ENCODE results near the gene BCAR3.
"Not testable (repeated sequence)": the region's sequence is repeated elsewhere in the genome, so short reads cannot be mapped to it uniquely, and the experiment has no call there.

Gene BCAR3

GRCh38 chr1:93662481-93663207, 19.0 kb downstream of the BCAR3 start:
- peaks cover 17% of the 10 kb centered on the region for H3K4me1 ChIP-seq (ENCODE audit: control insufficient read depth, insufficient read depth, low read depth, low read length)
- WGBS, result 51% methylated on average over 7 of the region's 7 CpGs
- peak overlapping the region in 1 of 2 experiments; percentile 75 for H3K18ac ChIP-seq (ENCODE audit: low read depth in 1 of 2, low read length in 2 of 2)
- H2BK5ac ChIP-seq (ENCODE audit: low read depth, low read length, poor library complexity, severe bottlenecking), result no peak overlapping the region
- no peak overlapping the region for H2AFZ ChIP-seq (ENCODE audit: low read depth, low read length)
- no peak overlapping the region for H2BK12ac ChIP-seq (ENCODE audit: low read length in 2 of 2)
- peak overlapping the region; percentile 73 for H3K9ac ChIP-seq (ENCODE audit: low read length)
- peaks cover 12 to 51% of the 10 kb centered on the region in 2 experiments for H3K36me3 ChIP-seq (ENCODE audit: control insufficient read depth in 1 of 2, insufficient read depth in 2 of 2, low read depth in 1 of 2, low read length in 2 of 2)
- H4K8ac ChIP-seq (ENCODE audit: low read length), result peak overlapping the region; percentile 12
- peak overlapping the region in 1 of 2 experiments; percentile 54 for H3K4me3 ChIP-seq (ENCODE audit: insufficient read depth in 1 of 2, low read depth in 1 of 2, low read length in 2 of 2)
- no peak overlapping the region for H2BK15ac ChIP-seq (ENCODE audit: low read depth, poor library complexity, severe bottlenecking)
- H3K79me1 ChIP-seq (replicated peaks; ENCODE audit: low read length, poor library complexity, severe bottlenecking), result peaks cover 5% of the 10 kb centered on the region
- H4K91ac ChIP-seq (ENCODE audit: low read length), result no peak overlapping the region
- no peak overlapping the region for H3K4ac ChIP-seq (ENCODE audit: low read depth in 1 of 2, low read length in 2 of 2)
- no peak overlapping the region for H3K23ac ChIP-seq (ENCODE audit: low read length in 2 of 2)
- peak overlapping the region; percentile 95 for H2AK5ac ChIP-seq (ENCODE audit: low read length, severe bottlenecking)
- peak overlapping the region; percentile 81 for H2BK120ac ChIP-seq (ENCODE audit: low read depth, low read length)
- H3K4me2 ChIP-seq (ENCODE audit: low read length, poor library complexity, severe bottlenecking), result peak overlapping the region; percentile 61
- no peaks in the 10 kb centered on the region for H3K9me3 ChIP-seq (ENCODE audit: control insufficient read depth, low read length)
- no peaks in the 10 kb centered on the region for H3K27me3 ChIP-seq (ENCODE audit: control insufficient read depth in 1 of 2, insufficient read depth in 1 of 2, low read length in 2 of 2)
- H3K27ac ChIP-seq (ENCODE audit: low read length, poor library complexity, severe bottlenecking), result peak overlapping the region; percentile 95
- peak; percentile 56 for DNase-seq
- no peak overlapping the region for H3K14ac ChIP-seq (ENCODE audit: low read length in 2 of 2)

DNA sequence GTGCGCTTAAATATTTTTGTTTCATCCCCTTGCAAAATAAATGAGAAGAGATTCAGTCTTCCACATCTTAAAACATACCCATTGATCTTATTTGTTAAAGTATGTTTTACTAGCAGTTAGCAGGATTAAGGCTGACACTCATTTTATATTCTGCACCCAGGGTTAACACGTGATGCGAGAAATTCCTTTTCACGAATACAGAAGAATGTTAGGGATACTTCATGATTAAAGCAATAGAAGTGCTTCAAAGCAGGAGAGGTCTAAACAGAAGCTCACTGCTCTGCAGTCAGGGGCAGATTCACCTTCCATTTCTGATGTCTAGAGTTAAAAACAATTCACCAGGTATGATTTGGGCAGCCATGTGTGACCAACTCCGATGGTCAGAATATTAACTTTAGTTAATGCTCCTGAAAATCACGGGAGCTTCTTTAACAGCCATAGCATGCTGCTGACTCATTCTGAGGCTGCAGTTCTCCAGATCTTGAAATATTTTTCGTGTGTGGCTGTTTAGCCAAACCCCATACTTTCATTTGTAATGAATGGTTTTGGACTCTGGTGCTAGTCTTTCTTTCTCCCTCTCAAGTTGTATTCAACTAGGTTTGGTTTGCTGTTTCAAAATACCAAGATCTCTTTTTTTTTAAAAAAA, 19.7 kb downstream of the BCAR3 start:
- H3K4me1 ChIP-seq (ENCODE audit: control insufficient read depth, insufficient read depth, low read depth, low read length), result peaks cover 16% of the 10 kb centered on the region
- DNase-seq, result peak; percentile 87
- H3K9ac ChIP-seq (ENCODE audit: low read length), result peak overlapping the region; percentile 73
- no peaks in the 10 kb centered on the region for H3K9me3 ChIP-seq (ENCODE audit: control insufficient read depth, low read length)
- peak overlapping the region in 1 of 2 experiments; percentile 54 for H3K4me3 ChIP-seq (ENCODE audit: insufficient read depth in 1 of 2, low read depth in 1 of 2, low read length in 2 of 2)
- H3K27me3 ChIP-seq (ENCODE audit: control insufficient read depth in 1 of 2, insufficient read depth in 1 of 2, low read length in 2 of 2), result no peaks in the 10 kb centered on the region
- no peak overlapping the region for H4K8ac ChIP-seq (ENCODE audit: low read length)
- peaks cover 10 to 50% of the 10 kb centered on the region in 2 experiments for H3K36me3 ChIP-seq (ENCODE audit: control insufficient read depth in 1 of 2, insufficient read depth in 2 of 2, low read depth in 1 of 2, low read length in 2 of 2)
- H3K27ac ChIP-seq (ENCODE audit: low read length, poor library complexity, severe bottlenecking), result peak overlapping the region; percentile 95
- peak overlapping the region in 1 of 2 experiments; percentile 33 for H2BK12ac ChIP-seq (ENCODE audit: low read length in 2 of 2)
- H3K14ac ChIP-seq (ENCODE audit: low read length in 2 of 2), result no peak overlapping the region
- H2AFZ ChIP-seq (ENCODE audit: low read depth, low read length), result no peak overlapping the region
- 9% methylated on average over 6 of the region's 7 CpGs for WGBS
- peaks cover 5% of the 10 kb centered on the region for H3K79me1 ChIP-seq (replicated peaks; ENCODE audit: low read length, poor library complexity, severe bottlenecking)
- H3K4me2 ChIP-seq (ENCODE audit: low read length, poor library complexity, severe bottlenecking), result peak overlapping the region; percentile 61
- H3K18ac ChIP-seq (ENCODE audit: low read depth in 1 of 2, low read length in 2 of 2), result peak overlapping the region; percentile 28 to 81
- no peak overlapping the region for H2BK15ac ChIP-seq (ENCODE audit: low read depth, poor library complexity, severe bottlenecking)
- no peak overlapping the region for H3K4ac ChIP-seq (ENCODE audit: low read depth in 1 of 2, low read length in 2 of 2)
- H4K91ac ChIP-seq (ENCODE audit: low read length), result no peak overlapping the region
- H3K23ac ChIP-seq (ENCODE audit: low read length in 2 of 2), result no peak overlapping the region
- H2BK5ac ChIP-seq (ENCODE audit: low read depth, low read length, poor library complexity, severe bottlenecking), result peak overlapping the region; percentile 35
- H2BK120ac ChIP-seq (ENCODE audit: low read depth, low read length), result peak overlapping the region; percentile 58
- no peak overlapping the region for H2AK5ac ChIP-seq (ENCODE audit: low read length, severe bottlenecking)

DNA sequence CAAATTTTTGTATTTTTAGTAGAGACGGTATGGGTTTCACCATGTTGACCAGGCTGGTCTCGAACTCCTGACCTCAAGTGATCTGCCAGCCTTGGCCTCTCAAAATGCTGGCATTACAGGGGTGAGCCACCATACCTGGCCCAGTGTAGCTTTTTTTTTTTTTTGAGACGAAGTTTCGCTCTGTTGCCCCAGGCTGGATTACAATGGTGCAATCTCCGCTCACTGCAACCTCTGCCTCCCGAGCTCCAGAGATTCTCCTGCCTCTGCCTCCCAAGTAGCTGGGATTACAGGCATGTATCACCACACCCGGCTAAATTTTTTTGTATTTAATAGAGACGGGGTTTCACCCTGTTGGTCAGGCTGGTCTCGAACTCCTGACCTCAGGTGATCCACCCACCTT, 20.3 kb downstream of the BCAR3 start:
- H2AFZ ChIP-seq (ENCODE audit: low read depth, low read length); H3K4ac ChIP-seq (ENCODE audit: low read depth in 1 of 2, low read length in 2 of 2); H3K9me3 ChIP-seq (ENCODE audit: control insufficient read depth, low read length); H3K4me2 ChIP-seq (ENCODE audit: low read length, poor library complexity, severe bottlenecking); H4K91ac ChIP-seq (ENCODE audit: low read length); H2BK120ac ChIP-seq (ENCODE audit: low read depth, low read length); H3K27me3 ChIP-seq (ENCODE audit: control insufficient read depth in 1 of 2, insufficient read depth in 1 of 2, low read length in 2 of 2); H2BK12ac ChIP-seq (ENCODE audit: low read length in 2 of 2); H2BK15ac ChIP-seq (ENCODE audit: low read depth, poor library complexity, severe bottlenecking); H3K14ac ChIP-seq (ENCODE audit: low read length in 2 of 2); H3K23ac ChIP-seq (ENCODE audit: low read length in 2 of 2); DNase-seq; H3K79me1 ChIP-seq (replicated peaks; ENCODE audit: low read length, poor library complexity, severe bottlenecking): not testable (repeated sequence)
- 94% methylated on average over 9 of the region's 9 CpGs for WGBS
- H3K27ac ChIP-seq (ENCODE audit: low read length, poor library complexity, severe bottlenecking), result peak overlapping the region; percentile 95
- peak overlapping the region in 1 of 2 experiments; percentile 56 for H3K18ac ChIP-seq (ENCODE audit: low read depth in 1 of 2, low read length in 2 of 2)
- peak overlapping the region; percentile 34 for H2AK5ac ChIP-seq (ENCODE audit: low read length, severe bottlenecking)
- peak overlapping the region; percentile 15 for H4K8ac ChIP-seq (ENCODE audit: low read length)
- peaks cover 15% of the 10 kb centered on the region for H3K4me1 ChIP-seq (ENCODE audit: control insufficient read depth, insufficient read depth, low read depth, low read length)
- H3K9ac ChIP-seq (ENCODE audit: low read length), result peak overlapping the region; percentile 73
- H3K36me3 ChIP-seq (ENCODE audit: control insufficient read depth in 1 of 2, insufficient read depth in 2 of 2, low read depth in 1 of 2, low read length in 2 of 2), result peaks cover 6 to 49% of the 10 kb centered on the region in 2 experiments
- H2BK5ac ChIP-seq (ENCODE audit: low read depth, low read length, poor library complexity, severe bottlenecking), result peak overlapping the region; percentile 59
- peak overlapping the region in 1 of 2 experiments; percentile 54 for H3K4me3 ChIP-seq (ENCODE audit: insufficient read depth in 1 of 2, low read depth in 1 of 2, low read length in 2 of 2)

- peak overlapping the region; percentile 5 to 73 for H3K18ac ChIP-seq (ENCODE audit: low read depth in 1 of 2, low read length in 2 of 2)
- DNase-seq, result peak; percentile 58
- H3K9ac ChIP-seq (ENCODE audit: low read length), result peak overlapping the region; percentile 65
- H2AK5ac ChIP-seq (ENCODE audit: low read length, severe bottlenecking), result no peak overlapping the region
- H3K4me3 ChIP-seq (ENCODE audit: insufficient read depth in 1 of 2, low read depth in 1 of 2, low read length in 2 of 2), result peak overlapping the region in 1 of 2 experiments; percentile 19
- no peaks in the 10 kb centered on the region for H3K9me3 ChIP-seq (ENCODE audit: control insufficient read depth, low read length)
- H3K27ac ChIP-seq (ENCODE audit: low read length, poor library complexity, severe bottlenecking), result peak overlapping the region; percentile 18
- H4K91ac ChIP-seq (ENCODE audit: low read length), result no peak overlapping the region
- 56% methylated on average over 4 of the region's 9 CpGs for WGBS
- peaks cover 8% of the 10 kb centered on the region for H3K79me1 ChIP-seq (replicated peaks; ENCODE audit: low read length, poor library complexity, severe bottlenecking)
- H2AFZ ChIP-seq (ENCODE audit: low read depth, low read length), result no peak overlapping the region
- H3K4me1 ChIP-seq (ENCODE audit: control insufficient read depth, insufficient read depth, low read depth, low read length), result peaks cover 11% of the 10 kb centered on the region
- no peak overlapping the region for H2BK5ac ChIP-seq (ENCODE audit: low read depth, low read length, poor library complexity, severe bottlenecking)
- H2BK120ac ChIP-seq (ENCODE audit: low read depth, low read length), result no peak overlapping the region
- H3K23ac ChIP-seq (ENCODE audit: low read length in 2 of 2), result no peak overlapping the region
- peak overlapping the region in 1 of 2 experiments; percentile 85 for H3K14ac ChIP-seq (ENCODE audit: low read length in 2 of 2)
- H3K27me3 ChIP-seq (ENCODE audit: control insufficient read depth in 1 of 2, insufficient read depth in 1 of 2, low read length in 2 of 2), result no peaks in the 10 kb centered on the region
- no peak overlapping the region for H2BK15ac ChIP-seq (ENCODE audit: low read depth, poor library complexity, severe bottlenecking)
- no peak overlapping the region for H4K8ac ChIP-seq (ENCODE audit: low read length)
- peaks cover 6 to 49% of the 10 kb centered on the region in 2 experiments for H3K36me3 ChIP-seq (ENCODE audit: control insufficient read depth in 1 of 2, insufficient read depth in 2 of 2, low read depth in 1 of 2, low read length in 2 of 2)
- H2BK12ac ChIP-seq (ENCODE audit: low read length in 2 of 2), result peak overlapping the region in 1 of 2 experiments; percentile 64
- no peak overlapping the region for H3K4ac ChIP-seq (ENCODE audit: low read depth in 1 of 2, low read length in 2 of 2)
- no peak overlapping the region for H3K4me2 ChIP-seq (ENCODE audit: low read length, poor library complexity, severe bottlenecking)
These were observed 21.7 kb downstream of the BCAR3 start for GRCh38 chr1:93659822-93660503.

Data from mesenchymal stem cell (in vitro differentiated cells and primary cell).